ENCODE measurements around the gene PDXP. TPM values are rescaled to one million over a fixed set of nuclear protein-coding genes. Genes with fewer than 3 reads are reported as not detected.
A peak's percentile ranks its signal among the peaks of the same experiment; 100 is the strongest.

The PDXP gene
- total RNA-seq, 1 experiment from 2014 or later = 36.9 TPM

- POLR2A ChIA-PET (ENCODE audit: unreplicated experiment) = no interaction called here
- H3K4me3 ChIP-seq (ENCODE audit: low read length) = no peak overlapping the region
- CTCF ChIA-PET = no interaction called here
Observed at GRCh38 chr22:37623075-37624016, 35.2 kb upstream of the PDXP start.

GRCh38 chr22:37624017-37624365 is 34.5 kb upstream of the PDXP start:
- no peaks in the 10 kb centered on the region for H3K79me2 ChIP-seq (ENCODE audit: low read length)
- no peaks in the 10 kb centered on the region for H3F3A ChIP-seq (ENCODE audit: low read length, unreplicated experiment)
- no peaks in the 10 kb centered on the region for H3K27me3 ChIP-seq (ENCODE audit: low read length)
- CTCF ChIA-PET = no interaction called here
- no TSS peak for BruUV-seq (replicated peaks)
- H2AFZ ChIP-seq (ENCODE audit: low read length) = no peak overlapping the region
- DNase-seq (no peak), ATAC-seq (no peak)
- no peak overlapping the region for H3K4me3 ChIP-seq (ENCODE audit: low read length)
- H3K27ac ChIP-seq (ENCODE audit: low read length) = no peak overlapping the region
- intact Hi-C loops (cut with micrococcal nuclease) = no loop called here
- no peak overlapping the region for H3K9ac ChIP-seq (ENCODE audit: low read length)
- no peaks in the 10 kb centered on the region for H3K9me2 ChIP-seq (replicated peaks; ENCODE audit: low read length)
- no peaks in the 10 kb centered on the region for H4K20me1 ChIP-seq (ENCODE audit: low read length)
- TF ChIP-seq CTCF (conservative IDR thresholded peaks at IDR 0.05; ENCODE audit: low read depth, low read length) (no peak), EZH2phosphoT487 (IDR thresholded peaks at IDR 0.05; ENCODE audit: borderline replicate concordance, low read length) (no peak), EZH2 (IDR thresholded peaks at IDR 0.05; ENCODE audit: low read length, unreplicated experiment) (no peak)
- no peaks in the 10 kb centered on the region for H3K9me3 ChIP-seq (ENCODE audit: low read length)
- H3K36me3 ChIP-seq (ENCODE audit: low read depth, low read length) = no peaks in the 10 kb centered on the region
- no peaks in the 10 kb centered on the region for H3K4me1 ChIP-seq (ENCODE audit: insufficient read depth, low read length)
- H3K4me2 ChIP-seq (ENCODE audit: low read length) = no peak overlapping the region
- POLR2A ChIA-PET (ENCODE audit: unreplicated experiment) = no interaction called here

More at GRCh38 chr22:37623075-37624016, 35.2 kb upstream of the PDXP start:
- Histone ChIP-seq H3K9me3 (ENCODE audit: low read length) (no peaks in the 10 kb centered on the region), H4K20me1 (ENCODE audit: low read length) (no peaks in the 10 kb centered on the region), H3K27me3 (ENCODE audit: low read length) (no peaks in the 10 kb centered on the region), H3F3A (ENCODE audit: low read length, unreplicated experiment) (no peaks in the 10 kb centered on the region), H3K9ac (ENCODE audit: low read length) (no peak overlapping the region), H3K4me2 (ENCODE audit: low read length) (no peak overlapping the region), H3K79me2 (ENCODE audit: low read length) (no peaks in the 10 kb centered on the region), H2AFZ (ENCODE audit: low read length) (no peak overlapping the region), H3K36me3 (ENCODE audit: low read depth, low read length) (no peaks in the 10 kb centered on the region), H3K9me2 (replicated peaks; ENCODE audit: low read length) (no peaks in the 10 kb centered on the region), H3K4me1 (ENCODE audit: insufficient read depth, low read length) (no peaks in the 10 kb centered on the region), H3K27ac (ENCODE audit: low read length) (no peak overlapping the region)
- BruUV-seq (replicated peaks) = no TSS peak
- TF ChIP-seq EZH2 (IDR thresholded peaks at IDR 0.05; ENCODE audit: low read length, unreplicated experiment) (no peak), EZH2phosphoT487 (IDR thresholded peaks at IDR 0.05; ENCODE audit: borderline replicate concordance, low read length) (no peak), CTCF (conservative IDR thresholded peaks at IDR 0.05; ENCODE audit: low read depth, low read length) (peak; percentile 76)
- intact Hi-C loops (cut with micrococcal nuclease) = no loop called here
- ATAC-seq (peak; percentile 66), DNase-seq (peak; percentile 44)

GRCh38 chr22:37624876-37625275 is 33.6 kb upstream of the PDXP start:
- ATAC-seq = no peak
- Histone ChIP-seq H3K9me3 (ENCODE audit: low read length) (no peaks in the 10 kb centered on the region), H3K4me2 (ENCODE audit: low read length) (no peak overlapping the region), H3K9ac (ENCODE audit: low read length) (no peak overlapping the region), H3K79me2 (ENCODE audit: low read length) (no peaks in the 10 kb centered on the region), H3K9me2 (replicated peaks; ENCODE audit: low read length) (no peaks in the 10 kb centered on the region), H3K36me3 (ENCODE audit: low read depth, low read length) (no peaks in the 10 kb centered on the region), H3F3A (ENCODE audit: low read length, unreplicated experiment) (no peaks in the 10 kb centered on the region), H3K4me3 (ENCODE audit: low read length) (no peak overlapping the region), H2AFZ (ENCODE audit: low read length) (no peak overlapping the region), H3K4me1 (ENCODE audit: insufficient read depth, low read length) (no peaks in the 10 kb centered on the region), H4K20me1 (ENCODE audit: low read length) (no peaks in the 10 kb centered on the region), H3K27ac (ENCODE audit: low read length) (no peak overlapping the region), H3K27me3 (ENCODE audit: low read length) (no peaks in the 10 kb centered on the region)
- ChIA-PET CTCF (no interaction called here), POLR2A (ENCODE audit: unreplicated experiment) (no interaction called here)
- TF ChIP-seq EZH2phosphoT487 (IDR thresholded peaks at IDR 0.05; ENCODE audit: borderline replicate concordance, low read length) = no peak
- no peak for TF ChIP-seq CTCF (conservative IDR thresholded peaks at IDR 0.05; ENCODE audit: low read depth, low read length)
- TF ChIP-seq EZH2 (IDR thresholded peaks at IDR 0.05; ENCODE audit: low read length, unreplicated experiment) = no peak
- no peak for DNase-seq
- BruUV-seq (replicated peaks) = no TSS peak
- intact Hi-C loops (cut with micrococcal nuclease) = no loop called here

Measured in PC-3 (cell line).